ENCODE measurements around the gene PPP1R37.
A peak's percentile ranks its signal among the peaks of the same experiment; 100 is the strongest.

The PPP1R37 gene

GRCh38 chr19:45151821-45152503, 59.0 kb downstream of the PPP1R37 start:
- DNase-seq (ENCODE audit: low read depth in 1 of 2, low spot score in 1 of 2): no peak

DNA sequence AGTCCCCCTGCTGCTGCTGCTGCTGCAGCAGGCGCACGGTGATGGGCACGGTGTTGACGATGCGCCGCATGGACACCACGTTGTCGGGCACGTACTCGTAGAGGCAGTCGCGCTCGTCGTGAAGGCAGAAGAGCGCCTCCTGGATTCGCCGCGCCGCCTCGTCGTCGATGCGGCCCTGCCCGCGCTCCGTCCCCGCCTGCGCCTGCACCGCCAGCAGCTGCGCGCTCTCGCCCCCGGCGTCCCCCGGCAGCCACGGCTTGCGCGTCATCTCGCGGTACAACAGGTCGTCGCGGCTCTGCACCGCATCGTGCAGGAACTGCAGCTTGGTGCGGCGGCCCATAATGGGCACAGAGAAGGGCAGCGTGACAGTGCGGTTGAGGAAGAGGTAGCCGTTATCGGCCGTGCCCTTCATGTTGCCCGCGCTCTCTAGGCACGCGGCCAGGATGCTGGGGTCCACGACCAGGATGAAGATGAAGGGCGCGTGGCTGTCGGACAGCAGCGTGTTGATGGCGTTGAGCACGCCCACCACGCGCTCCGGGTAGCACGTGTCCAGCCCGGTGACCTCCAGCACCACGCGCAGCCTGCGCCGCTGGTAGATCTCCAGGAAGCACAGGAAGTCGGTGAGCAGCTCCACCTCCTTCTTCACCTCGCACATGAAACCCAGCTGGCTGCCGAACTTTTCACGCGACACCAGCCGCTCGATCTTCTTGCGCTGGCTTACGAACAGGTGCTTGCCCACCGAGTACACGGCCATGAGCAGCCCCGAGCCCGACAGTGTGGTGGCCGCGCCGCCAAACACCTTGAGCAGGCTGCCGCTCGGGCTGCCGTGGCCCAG, 59.7 kb downstream of the PPP1R37 start:
- DNase-seq (ENCODE audit: low read depth in 1 of 2, low spot score in 1 of 2): no peak

- DNase-seq (ENCODE audit: low read depth in 1 of 2, low spot score in 1 of 2): peak in 1 of 2 donors; percentile 21
Observed at GRCh38 chr19:45153339-45154063, 60.5 kb downstream of the PPP1R37 start.

DNA sequence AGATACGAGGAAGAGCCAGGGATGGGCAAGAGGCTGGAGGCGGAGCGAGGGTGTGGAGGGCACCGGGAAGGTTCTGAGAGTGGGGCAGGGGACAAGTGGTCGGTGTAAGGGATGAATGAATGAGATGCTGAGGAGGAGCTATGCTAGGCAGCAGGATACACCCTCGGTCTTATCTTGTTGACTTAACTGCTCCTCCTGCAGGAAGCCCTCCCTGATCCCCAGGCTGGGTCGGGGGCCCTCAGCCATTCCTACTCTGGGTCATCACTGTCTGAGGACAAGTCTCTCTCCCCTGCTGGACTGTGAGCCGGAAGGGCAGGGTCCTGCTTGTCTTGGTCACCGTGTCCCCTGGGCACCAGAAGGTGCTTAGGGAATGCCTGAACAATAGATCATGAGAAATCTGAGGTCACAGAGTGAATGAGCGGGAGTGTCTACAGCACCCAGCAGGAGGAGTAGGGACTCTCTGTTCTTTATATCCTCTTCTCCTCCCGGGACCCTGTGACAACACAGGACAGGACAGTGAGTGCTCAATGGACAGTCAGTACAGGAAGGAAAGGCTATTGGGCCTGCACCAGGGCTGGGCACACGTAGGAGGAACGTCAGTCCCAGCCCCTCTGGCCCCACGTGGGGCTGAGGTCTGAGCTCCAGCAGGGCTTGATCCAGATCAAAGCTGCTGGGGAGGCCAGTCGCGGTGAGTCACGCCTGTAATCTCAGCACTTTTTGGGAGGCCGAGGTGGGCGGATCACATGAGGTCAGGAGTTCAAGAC, 61.3 kb downstream of the PPP1R37 start:
- DNase-seq (ENCODE audit: low read depth in 1 of 2, low spot score in 1 of 2): no peak

DNA sequence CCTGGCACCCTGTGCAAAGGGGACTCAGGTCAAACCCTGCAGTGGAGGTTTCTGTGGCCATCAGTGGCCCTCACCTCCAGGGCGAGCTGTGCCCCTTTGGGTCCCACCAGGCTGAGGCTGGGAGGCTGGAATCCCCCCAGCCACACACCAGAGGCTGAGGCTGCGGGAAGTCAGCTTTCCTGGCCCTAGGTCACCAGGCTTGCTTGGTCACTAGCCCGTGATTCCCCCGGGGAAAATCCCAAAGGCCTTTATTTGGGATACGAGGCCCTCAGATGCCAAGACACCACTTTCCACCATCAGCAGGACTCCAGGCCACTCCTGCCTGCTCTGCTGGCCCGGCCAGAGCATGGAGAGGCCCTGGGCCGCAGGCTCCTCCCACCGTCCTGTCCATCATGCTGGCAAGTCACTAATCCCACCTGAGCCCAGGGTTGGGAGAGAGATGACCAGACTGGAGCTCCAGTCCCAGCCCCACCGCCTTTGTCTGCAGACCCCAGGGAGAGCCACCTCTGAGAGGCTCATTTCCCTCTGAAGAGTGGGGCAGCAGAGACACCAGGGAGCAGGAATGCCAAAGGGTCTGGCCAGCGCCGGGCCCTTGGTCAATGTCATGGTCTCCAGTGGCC, 63.1 kb downstream of the PPP1R37 start:
- DNase-seq (ENCODE audit: low read depth in 1 of 2, low spot score in 1 of 2): no peak

DNA sequence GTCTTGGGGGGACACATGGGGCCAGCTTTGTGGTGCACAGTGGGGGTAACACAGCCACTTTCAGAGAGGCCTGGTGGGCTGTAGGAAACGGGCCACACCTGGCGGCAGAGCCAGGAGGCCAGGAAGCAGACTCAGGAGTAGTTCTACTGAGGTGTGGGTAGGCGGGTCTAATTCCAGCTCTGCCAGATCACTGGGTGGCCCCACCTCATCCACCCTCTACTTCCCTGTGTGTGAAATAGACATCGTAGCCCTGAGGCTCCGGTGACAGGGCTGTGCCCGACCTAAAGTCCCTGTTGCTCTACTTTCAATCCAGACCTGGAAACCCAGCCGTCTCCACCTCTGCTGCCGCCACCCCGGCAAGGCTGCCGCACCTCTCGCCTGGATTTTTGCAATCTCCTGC, 63.8 kb downstream of the PPP1R37 start:
- no peak for DNase-seq (ENCODE audit: low read depth in 1 of 2, low spot score in 1 of 2)

DNA sequence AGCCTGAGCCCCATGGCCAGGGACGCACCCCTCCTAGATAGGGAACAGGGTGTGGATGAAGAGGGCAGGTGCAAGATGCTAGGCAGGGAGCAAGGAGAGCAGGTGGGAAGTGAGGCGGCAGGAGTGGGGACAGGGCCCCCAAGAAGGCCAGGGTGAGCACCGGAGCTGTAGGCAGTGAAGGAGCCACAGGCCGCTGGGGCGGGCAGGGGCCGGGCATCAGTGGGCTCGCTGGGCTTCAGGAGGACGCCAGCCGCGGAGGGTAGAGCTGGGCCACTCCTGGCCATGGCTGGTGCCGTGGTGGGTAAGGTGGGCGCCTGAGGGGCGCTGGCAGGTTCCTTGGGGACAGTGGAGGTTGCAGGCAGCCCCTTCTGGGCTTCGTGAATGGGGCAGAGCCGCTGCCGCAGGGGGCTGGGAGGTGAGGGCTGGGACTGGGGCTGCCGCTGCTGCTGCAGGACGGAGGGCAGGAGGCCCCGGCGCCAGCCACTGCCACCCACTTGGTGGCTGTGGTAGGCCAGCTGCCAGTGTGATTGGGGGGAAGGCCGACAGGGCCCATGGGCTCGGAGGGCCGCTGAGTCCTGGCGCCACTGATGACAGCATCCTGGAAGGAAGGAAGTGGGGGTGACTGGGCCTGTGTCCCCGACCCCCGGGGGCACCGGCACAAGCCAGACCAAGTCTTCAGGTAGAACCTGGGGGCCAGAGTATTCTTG, 65.7 kb downstream of the PPP1R37 start:
- no peak for DNase-seq (ENCODE audit: low read depth in 1 of 2, low spot score in 1 of 2)

- DNase-seq (ENCODE audit: low read depth in 1 of 2, low spot score in 1 of 2): no peak
Observed at GRCh38 chr19:45159210-45159970, 66.4 kb downstream of the PPP1R37 start.

- no peak for DNase-seq (ENCODE audit: low read depth in 1 of 2, low spot score in 1 of 2)
Observed at GRCh38 chr19:45159971-45160324, 67.0 kb downstream of the PPP1R37 start.

GRCh38 chr19:45160870-45161737, 68.1 kb downstream of the PPP1R37 start, which contains the start of gene NKPD1:
Gene NKPD1 (minus strand): TSS chr19:45160982. CDS start chr19:45160150, 832 bp downstream.
- no peak for DNase-seq (ENCODE audit: low read depth in 1 of 2, low spot score in 1 of 2)

DNA sequence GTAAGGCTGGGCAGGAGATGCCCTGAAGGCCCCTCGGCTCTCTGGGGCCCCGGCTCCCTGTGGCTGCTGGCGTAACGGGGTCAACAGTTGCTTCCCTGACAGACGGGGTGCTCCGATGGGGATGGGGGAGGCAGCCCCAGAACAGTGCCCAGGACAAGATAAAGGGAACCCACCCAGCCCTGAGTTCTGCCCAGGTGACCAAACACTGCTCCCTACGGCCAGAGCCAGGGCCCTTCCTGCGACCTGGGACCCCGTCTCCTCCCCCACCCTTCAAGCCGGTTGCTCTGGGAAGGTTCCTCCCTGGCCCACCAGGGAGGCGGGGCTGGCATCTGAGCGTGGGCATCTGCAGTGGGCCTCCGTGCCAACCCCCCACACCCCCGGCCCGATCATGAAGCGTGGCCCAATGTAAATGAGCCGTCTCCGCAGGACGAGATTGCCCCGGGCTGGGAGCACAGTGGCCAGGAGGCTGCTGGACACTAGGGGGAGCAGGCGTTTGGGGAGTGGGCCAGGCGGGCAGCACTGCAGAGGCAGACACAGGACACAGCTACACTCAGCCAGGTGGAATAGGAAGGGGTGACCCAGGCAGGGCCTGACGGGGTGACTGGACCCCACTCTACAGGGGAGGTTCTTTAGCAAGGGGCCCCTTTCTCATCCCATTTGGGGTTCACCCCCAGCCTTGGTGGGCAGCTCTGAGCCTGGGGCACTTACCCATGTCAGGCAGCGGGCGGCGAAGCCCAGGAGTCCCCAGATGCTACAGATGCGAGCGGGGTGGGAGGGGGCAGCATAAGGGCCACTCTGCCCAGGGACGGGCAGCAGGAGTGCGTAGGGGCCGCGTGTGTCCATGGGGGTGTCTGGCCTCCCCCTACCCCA, 69.0 kb downstream of the PPP1R37 start:
- no peak for DNase-seq (ENCODE audit: low read depth in 1 of 2, low spot score in 1 of 2)

- DNase-seq (ENCODE audit: low read depth in 1 of 2, low spot score in 1 of 2): no peak
Observed at GRCh38 chr19:45162608-45163143, 69.7 kb downstream of the PPP1R37 start.

GRCh38 chr19:45163156-45163555, 70.2 kb downstream of the PPP1R37 start:
- no peak for DNase-seq (ENCODE audit: low read depth in 1 of 2, low spot score in 1 of 2)

DNA sequence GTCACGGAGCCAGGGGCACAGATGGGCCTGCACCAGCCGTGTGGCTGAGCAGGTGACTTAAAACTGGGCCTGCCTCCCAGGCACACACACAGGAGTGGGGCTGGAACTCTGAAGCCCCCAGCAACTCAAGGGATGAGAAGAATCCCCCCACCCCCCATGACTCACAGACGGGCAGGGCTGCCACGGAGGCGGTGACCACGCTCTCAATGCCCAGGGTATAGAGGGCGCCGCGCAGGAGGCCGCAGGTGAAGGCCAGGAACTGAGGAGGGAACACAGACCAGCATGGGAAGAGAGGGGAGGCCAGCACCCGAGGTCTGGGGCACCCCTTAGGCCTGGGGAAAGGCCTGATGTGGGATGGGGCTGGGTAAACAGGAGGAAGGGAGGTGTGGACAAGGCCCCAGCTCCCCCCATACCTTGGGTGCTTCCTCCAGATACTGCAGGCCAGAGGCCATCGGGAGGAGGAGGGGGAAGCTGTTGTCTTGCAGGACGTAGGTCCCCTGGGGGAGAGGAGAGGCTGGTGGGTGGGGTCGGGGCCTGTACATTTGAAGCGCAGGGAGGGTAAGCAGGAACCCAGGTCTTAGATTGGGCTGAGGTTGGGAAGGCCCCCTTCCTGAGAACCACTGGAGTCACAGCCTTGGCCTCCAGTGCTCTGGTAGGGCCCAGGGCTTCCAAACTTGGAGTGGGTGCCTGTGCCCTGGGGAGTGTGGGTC, 70.9 kb downstream of the PPP1R37 start:
- DNase-seq (ENCODE audit: low read depth in 1 of 2, low spot score in 1 of 2): no peak

DNA sequence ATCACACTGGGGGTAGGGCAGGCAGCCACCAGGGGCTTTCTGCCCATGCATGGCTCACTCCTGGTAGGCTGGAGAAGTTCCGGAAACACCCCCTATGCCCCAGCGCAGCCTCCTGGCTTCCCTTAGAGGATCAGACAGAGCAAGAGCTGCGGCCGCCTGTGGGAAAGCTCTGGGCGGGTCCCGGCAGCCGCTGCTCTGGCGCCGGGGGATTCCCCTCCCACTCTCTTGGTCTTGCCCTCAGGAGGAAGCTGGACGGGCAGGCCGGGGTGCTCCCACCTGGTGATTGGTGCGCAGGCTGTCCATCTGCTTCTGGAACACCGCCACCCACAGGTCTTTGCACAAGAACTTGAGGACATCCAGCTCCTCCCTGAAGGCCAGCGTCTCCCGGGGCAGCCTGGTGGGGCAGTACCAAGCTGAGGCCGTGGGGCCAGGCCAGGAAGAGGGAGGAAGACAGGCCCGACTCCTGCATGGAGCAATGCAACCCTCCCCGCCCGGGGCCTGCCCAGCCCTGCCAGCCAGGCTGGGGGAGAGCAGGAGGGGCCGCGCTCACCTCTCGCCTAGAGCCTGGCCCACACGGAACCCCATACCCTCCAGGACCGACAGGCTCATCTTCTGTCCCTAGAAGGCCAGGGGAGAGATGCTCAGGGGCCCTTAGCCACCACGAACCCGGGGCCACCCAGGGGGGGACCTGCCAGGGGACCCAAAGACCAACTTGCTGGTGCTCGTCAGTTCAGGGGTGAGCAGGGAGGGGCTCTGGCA, 71.8 kb downstream of the PPP1R37 start:
- peak in 1 of 2 donors; percentile 40 for DNase-seq (ENCODE audit: low read depth in 1 of 2, low spot score in 1 of 2)

All from stimulated activated CD4-positive, alpha-beta T cell treated with anti-CD3 and anti-CD28 coated beads, Interleukin-15, amount 100 ng/mL, for 1 hour (primary cell).